Measurements from ENCODE around the gene WDFY2. TPM values are rescaled to one million over a fixed set of nuclear protein-coding genes. Genes with fewer than 3 reads are reported as not detected.
"Not testable (repeated sequence)": the region's sequence is repeated elsewhere in the genome, so short reads cannot be mapped to it uniquely, and the experiment has no call there.

The WDFY2 gene
- total and polyA plus RNA-seq, 2 experiments from 2014 or later: 11.4 to 24.0 TPM

DNA sequence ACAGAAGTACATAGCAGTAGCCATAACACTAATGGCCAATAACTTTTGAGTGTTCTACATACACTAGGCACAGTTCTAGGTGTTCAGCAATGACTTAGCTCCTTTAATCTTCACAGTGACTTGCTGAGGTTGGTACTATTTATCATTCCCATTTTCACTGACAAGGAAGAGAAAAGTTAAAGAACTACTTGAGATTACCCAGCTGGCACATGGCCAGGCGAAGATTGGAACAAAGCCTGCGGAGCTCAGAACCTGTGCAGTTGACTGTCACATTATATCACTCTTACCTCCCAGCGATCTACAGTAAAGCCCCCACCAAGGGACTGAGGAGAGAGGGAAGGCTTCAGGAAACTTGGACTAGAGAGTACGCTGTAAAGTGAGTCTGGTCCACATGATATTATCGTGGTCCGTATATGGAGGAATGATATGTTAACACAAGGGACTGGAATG is 42.4 kb upstream of the WDFY2 start (continued):
- TF ChIP-seq POLR2AphosphoS5 (IDR thresholded peaks at IDR 0.05; ENCODE audit: low read depth) (no peak), EZH2 (IDR thresholded peaks at IDR 0.05; ENCODE audit: low read depth, unreplicated experiment) (no peak), ZNF114 (CRISPR knock-in tag; IDR thresholded peaks at IDR 0.05) (no peak), STAT1 (IDR thresholded peaks at IDR 0.05; ENCODE audit: unreplicated experiment) (no peak), NANOG (IDR thresholded peaks at IDR 0.05; ENCODE audit: borderline replicate concordance) (no peak), CREB1 (CRISPR knock-in tag; IDR thresholded peaks at IDR 0.05; ENCODE audit: low read depth) (no peak), EZH2phosphoT487 (IDR thresholded peaks at IDR 0.05; ENCODE audit: unreplicated experiment) (no peak), JUNB (IDR thresholded peaks at IDR 0.05; ENCODE audit: unreplicated experiment) (no peak)
- TF ChIP-seq, protein P1, sequence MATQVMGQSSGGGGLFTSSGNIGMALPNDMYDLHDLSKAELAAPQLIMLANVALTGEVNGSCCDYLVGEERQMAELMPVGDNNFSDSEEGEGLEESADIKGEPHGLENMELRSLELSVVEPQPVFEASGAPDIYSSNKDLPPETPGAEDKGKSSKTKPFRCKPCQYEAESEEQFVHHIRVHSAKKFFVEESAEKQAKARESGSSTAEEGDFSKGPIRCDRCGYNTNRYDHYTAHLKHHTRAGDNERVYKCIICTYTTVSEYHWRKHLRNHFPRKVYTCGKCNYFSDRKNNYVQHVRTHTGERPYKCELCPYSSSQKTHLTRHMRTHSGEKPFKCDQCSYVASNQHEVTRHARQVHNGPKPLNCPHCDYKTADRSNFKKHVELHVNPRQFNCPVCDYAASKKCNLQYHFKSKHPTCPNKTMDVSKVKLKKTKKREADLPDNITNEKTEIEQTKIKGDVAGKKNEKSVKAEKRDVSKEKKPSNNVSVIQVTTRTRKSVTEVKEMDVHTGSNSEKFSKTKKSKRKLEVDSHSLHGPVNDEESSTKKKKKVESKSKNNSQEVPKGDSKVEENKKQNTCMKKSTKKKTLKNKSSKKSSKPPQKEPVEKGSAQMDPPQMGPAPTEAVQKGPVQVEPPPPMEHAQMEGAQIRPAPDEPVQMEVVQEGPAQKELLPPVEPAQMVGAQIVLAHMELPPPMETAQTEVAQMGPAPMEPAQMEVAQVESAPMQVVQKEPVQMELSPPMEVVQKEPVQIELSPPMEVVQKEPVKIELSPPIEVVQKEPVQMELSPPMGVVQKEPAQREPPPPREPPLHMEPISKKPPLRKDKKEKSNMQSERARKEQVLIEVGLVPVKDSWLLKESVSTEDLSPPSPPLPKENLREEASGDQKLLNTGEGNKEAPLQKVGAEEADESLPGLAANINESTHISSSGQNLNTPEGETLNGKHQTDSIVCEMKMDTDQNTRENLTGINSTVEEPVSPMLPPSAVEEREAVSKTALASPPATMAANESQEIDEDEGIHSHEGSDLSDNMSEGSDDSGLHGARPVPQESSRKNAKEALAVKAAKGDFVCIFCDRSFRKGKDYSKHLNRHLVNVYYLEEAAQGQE (IDR thresholded peaks at IDR 0.05; ENCODE audit: unreplicated experiment): no peak
- TF ChIP-seq, protein P2, sequence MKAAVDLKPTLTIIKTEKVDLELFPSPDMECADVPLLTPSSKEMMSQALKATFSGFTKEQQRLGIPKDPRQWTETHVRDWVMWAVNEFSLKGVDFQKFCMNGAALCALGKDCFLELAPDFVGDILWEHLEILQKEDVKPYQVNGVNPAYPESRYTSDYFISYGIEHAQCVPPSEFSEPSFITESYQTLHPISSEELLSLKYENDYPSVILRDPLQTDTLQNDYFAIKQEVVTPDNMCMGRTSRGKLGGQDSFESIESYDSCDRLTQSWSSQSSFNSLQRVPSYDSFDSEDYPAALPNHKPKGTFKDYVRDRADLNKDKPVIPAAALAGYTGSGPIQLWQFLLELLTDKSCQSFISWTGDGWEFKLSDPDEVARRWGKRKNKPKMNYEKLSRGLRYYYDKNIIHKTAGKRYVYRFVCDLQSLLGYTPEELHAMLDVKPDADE (IDR thresholded peaks at IDR 0.05): no peak

DNA sequence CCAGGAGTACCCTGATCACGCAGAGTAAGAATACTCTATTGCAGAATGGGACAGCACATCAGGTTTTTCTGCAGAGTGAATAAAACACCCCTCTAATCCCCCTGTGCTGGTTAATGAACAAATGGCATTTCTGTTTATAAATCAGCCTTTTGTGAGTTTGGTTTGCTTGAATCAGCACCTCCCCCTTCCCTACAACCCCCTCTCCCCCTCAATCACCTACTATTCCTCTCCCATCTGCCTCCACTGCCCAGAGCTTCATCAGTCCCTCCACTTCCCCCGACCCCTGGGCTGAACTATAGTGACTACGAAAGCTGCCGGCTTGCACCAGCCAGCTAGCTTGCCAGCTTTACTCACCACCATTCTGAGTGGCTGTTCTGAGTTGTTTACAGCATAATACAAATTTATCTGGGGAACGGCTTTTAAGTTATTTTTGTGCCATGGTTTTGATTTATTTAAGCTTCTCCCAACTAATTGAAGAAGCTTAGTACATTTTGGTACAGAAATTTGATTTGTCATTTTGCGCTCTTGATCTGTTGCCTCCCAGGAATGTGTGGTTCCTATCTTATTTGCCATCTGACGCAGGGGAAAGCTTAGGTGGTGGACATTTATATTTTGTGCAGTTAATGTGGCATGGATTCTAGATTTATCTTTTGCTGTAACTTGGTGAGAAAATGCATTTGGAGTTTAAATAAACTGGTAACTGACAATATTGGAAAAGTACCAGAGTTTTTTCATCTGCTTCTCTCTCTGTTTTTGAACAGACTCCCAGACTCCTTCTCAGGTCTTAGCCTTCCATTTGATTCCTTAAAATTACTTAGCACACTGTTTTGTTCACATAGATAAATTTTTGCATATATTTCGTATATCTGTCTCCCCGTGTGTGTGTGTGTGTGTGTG is 41.7 kb upstream of the WDFY2 start:
- DNase-seq (ENCODE audit: low spot score) (peak; percentile 52), ATAC-seq (peak; percentile 89)
- peaks cover 4% of the 10 kb centered on the region for H3K27me3 Mint-ChIP-seq (ENCODE audit: insufficient read depth, low read depth, poor library complexity)
- H3K4me1 Mint-ChIP-seq: peaks cover 35% of the 10 kb centered on the region
- no peaks in the 10 kb centered on the region for H3K36me3 Mint-ChIP-seq (ENCODE audit: low read depth)
- H3K79me2 ChIP-seq (replicated peaks; ENCODE audit: insufficient read depth): no peaks in the 10 kb centered on the region
- H2AFZ ChIP-seq: peak overlapping the region; percentile 91
- no peaks in the 10 kb centered on the region for H4K20me1 ChIP-seq (replicated peaks; ENCODE audit: insufficient read depth)
- no peak overlapping the region; the same call in 2 of the 3 replicates for H3K4me3 Mint-ChIP-seq
- no peak overlapping the region for H3K4me2 ChIP-seq
- peak overlapping the region; percentile 68; the same call in 1 of the 2 replicates for H3K27ac Mint-ChIP-seq
- no peaks in the 10 kb centered on the region for H3K27me3 ChIP-seq (ENCODE audit: insufficient read depth)
- H3K4me1 ChIP-seq (ENCODE audit: insufficient read depth): peaks cover 18% of the 10 kb centered on the region
- no peak overlapping the region for H3K27ac ChIP-seq (ENCODE audit: low read depth)
- H3K4me3 ChIP-seq: no peak overlapping the region
- no peaks in the 10 kb centered on the region for H3K9me2 ChIP-seq (ENCODE audit: insufficient read depth)
- no peaks in the 10 kb centered on the region for H3K36me3 ChIP-seq (ENCODE audit: insufficient read depth)
- no peaks in the 10 kb centered on the region for H3F3A ChIP-seq (replicated peaks; ENCODE audit: low read depth)
- no peak for TF ChIP-seq EZH2 (IDR thresholded peaks at IDR 0.05; ENCODE audit: low read depth, unreplicated experiment)
- H3K9me3 Mint-ChIP-seq: no peaks in the 10 kb centered on the region; the same call in 2 of the 3 replicates

DNA sequence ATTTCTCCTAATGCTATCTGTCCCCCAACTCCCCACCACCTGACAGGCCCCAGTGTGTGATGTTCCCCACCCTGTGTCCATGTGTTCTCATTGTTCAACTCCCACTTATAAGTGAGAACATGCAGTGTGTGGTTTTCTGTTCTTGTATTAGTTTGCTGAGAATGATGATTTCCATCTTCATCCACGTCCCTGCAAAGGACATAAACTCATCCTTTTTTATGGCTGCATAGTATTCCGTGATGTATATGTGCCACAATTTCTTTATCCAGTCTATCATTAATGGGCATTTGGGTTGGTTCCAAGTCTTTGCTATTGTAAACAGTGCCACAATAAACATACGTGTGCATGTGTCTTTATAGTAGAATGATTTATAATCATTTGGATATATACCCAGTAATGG is 38.8 kb upstream of the WDFY2 start:
- not testable (repeated sequence) for DNase-seq (ENCODE audit: low spot score)

More for the DNA sequence above, 38.8 kb upstream of the WDFY2 start:
- H3K4me1 Mint-ChIP-seq: peaks cover 23% of the 10 kb centered on the region
- H4K20me1 ChIP-seq (replicated peaks; ENCODE audit: insufficient read depth); H3K4me2 ChIP-seq; H3K4me3 ChIP-seq; H3K27me3 ChIP-seq (ENCODE audit: insufficient read depth); H3F3A ChIP-seq (replicated peaks; ENCODE audit: low read depth); H3K4me3 Mint-ChIP-seq; ATAC-seq; H3K36me3 ChIP-seq (ENCODE audit: insufficient read depth); H3K9me2 ChIP-seq (ENCODE audit: insufficient read depth); H3K9me3 Mint-ChIP-seq; H2AFZ ChIP-seq; H3K36me3 Mint-ChIP-seq (ENCODE audit: low read depth); H3K27me3 Mint-ChIP-seq (ENCODE audit: insufficient read depth, low read depth, poor library complexity); H3K79me2 ChIP-seq (replicated peaks; ENCODE audit: insufficient read depth); H3K27ac ChIP-seq (ENCODE audit: low read depth); H3K27ac Mint-ChIP-seq: not testable (repeated sequence)
- peaks cover 11% of the 10 kb centered on the region for H3K4me1 ChIP-seq (ENCODE audit: insufficient read depth)
